ENCODE results near the gene SAMD14.

GRCh38 chr17:50123649-50124349 is 6.2 kb downstream of the SAMD14 start:
- TF ChIP-seq CTCF (IDR thresholded peaks at IDR 0.05) (no peak), POLR2A (IDR thresholded peaks at IDR 0.05) (no peak)
